HUES48 (cell line): ENCODE results near the gene ARRDC2.

ENCODE experiments used
- H3K27ac ChIP-seq: one replicate; pipeline ENCODE4 v1.7.0; 2013; ENCODE audit warnings: low read depth, low read length, inconsistent platforms
- H3K27me3 ChIP-seq: 2 replicates; pipeline ENCODE4 v1.6.1; 2013; ENCODE audit warnings: mild to moderate bottlenecking, low read length; ENCODE audit not compliant: control insufficient read depth, insufficient read depth
- H3K36me3 ChIP-seq: 2 replicates; pipeline ENCODE4 v1.6.1; 2013; ENCODE audit warnings: low read length; ENCODE audit not compliant: control insufficient read depth, insufficient read depth
- H3K4me1 ChIP-seq: 2 replicates; pipeline ENCODE4 v1.6.1; 2013; ENCODE audit warnings: mild to moderate bottlenecking, low read length; ENCODE audit not compliant: control insufficient read depth, insufficient read depth
- H3K4me3 ChIP-seq: 2 replicates; pipeline ENCODE4 v1.5.1; 2013; ENCODE audit warnings: mild to moderate bottlenecking, low read depth, low read length
- H3K9ac ChIP-seq: 2 replicates; pipeline ENCODE4 v1.6.1; 2013; ENCODE audit warnings: mild to moderate bottlenecking, low read depth, low read length, moderate library complexity
- H3K9me3 ChIP-seq: 2 replicates; pipeline ENCODE4 v1.6.1; 2013; ENCODE audit warnings: low read length; ENCODE audit not compliant: control insufficient read depth, insufficient read depth

The ARRDC2 gene

GRCh38 chr19:18060472-18060871, 52.5 kb downstream of the ARRDC2 start:
- no peaks in the 10 kb centered on the region for H3K9me3 ChIP-seq
- H3K4me1 ChIP-seq = no peaks in the 10 kb centered on the region
- H3K4me3 ChIP-seq = no peak overlapping the region
- no peak overlapping the region for H3K9ac ChIP-seq
- no peaks in the 10 kb centered on the region for H3K27me3 ChIP-seq
- no peak overlapping the region for H3K27ac ChIP-seq
- H3K36me3 ChIP-seq = no peaks in the 10 kb centered on the region

GRCh38 chr19:18062028-18062427, 54.1 kb downstream of the ARRDC2 start:
- no peaks in the 10 kb centered on the region for H3K36me3 ChIP-seq
- no peaks in the 10 kb centered on the region for H3K9me3 ChIP-seq
- no peak overlapping the region for H3K27ac ChIP-seq
- H3K4me3 ChIP-seq = no peak overlapping the region
- no peaks in the 10 kb centered on the region for H3K4me1 ChIP-seq
- no peak overlapping the region for H3K9ac ChIP-seq
- H3K27me3 ChIP-seq = no peaks in the 10 kb centered on the region

GRCh38 chr19:18063463-18063862, 55.5 kb downstream of the ARRDC2 start:
- Histone ChIP-seq H3K27me3 (no peaks in the 10 kb centered on the region), H3K9ac (no peak overlapping the region), H3K36me3 (no peaks in the 10 kb centered on the region), H3K9me3 (no peaks in the 10 kb centered on the region), H3K4me3 (no peak overlapping the region), H3K27ac (no peak overlapping the region), H3K4me1 (no peaks in the 10 kb centered on the region)
